Measurements from ENCODE around the gene GPRC5D. TPM values are rescaled to one million over a fixed set of nuclear protein-coding genes. Genes with fewer than 3 reads are reported as not detected.

The GPRC5D gene
- total and polyA plus RNA-seq, 8 donors = 0.69 to 1.7 (median 0.84) TPM; not detected in 2

GRCh38 chr12:12939888-12940287, 12.1 kb downstream of the GPRC5D start:
- no peak for DNase-seq
- no peak for TF ChIP-seq CTCF (IDR thresholded peaks at IDR 0.05)
- intact Hi-C loops (cut with DNase I) = no loop called here
- Histone ChIP-seq H3K27me3 (no peaks in the 10 kb centered on the region), H3K36me3 (no peaks in the 10 kb centered on the region), H3K4me1 (no peaks in the 10 kb centered on the region), H3K9me3 (no peaks in the 10 kb centered on the region), H3K4me3 (no peak overlapping the region), H3K27ac (no peak overlapping the region)
- ATAC-seq = no peak

GRCh38 chr12:12938541-12938940, 13.4 kb downstream of the GPRC5D start:
- Histone ChIP-seq H3K27me3 (no peaks in the 10 kb centered on the region), H3K36me3 (no peaks in the 10 kb centered on the region), H3K4me3 (no peak overlapping the region), H3K9me3 (no peaks in the 10 kb centered on the region), H3K4me1 (no peaks in the 10 kb centered on the region), H3K27ac (no peak overlapping the region)
- no peak for DNase-seq
- no peak for ATAC-seq
- intact Hi-C loops (cut with DNase I) = no loop called here
- no peak for TF ChIP-seq CTCF (IDR thresholded peaks at IDR 0.05)

DNA sequence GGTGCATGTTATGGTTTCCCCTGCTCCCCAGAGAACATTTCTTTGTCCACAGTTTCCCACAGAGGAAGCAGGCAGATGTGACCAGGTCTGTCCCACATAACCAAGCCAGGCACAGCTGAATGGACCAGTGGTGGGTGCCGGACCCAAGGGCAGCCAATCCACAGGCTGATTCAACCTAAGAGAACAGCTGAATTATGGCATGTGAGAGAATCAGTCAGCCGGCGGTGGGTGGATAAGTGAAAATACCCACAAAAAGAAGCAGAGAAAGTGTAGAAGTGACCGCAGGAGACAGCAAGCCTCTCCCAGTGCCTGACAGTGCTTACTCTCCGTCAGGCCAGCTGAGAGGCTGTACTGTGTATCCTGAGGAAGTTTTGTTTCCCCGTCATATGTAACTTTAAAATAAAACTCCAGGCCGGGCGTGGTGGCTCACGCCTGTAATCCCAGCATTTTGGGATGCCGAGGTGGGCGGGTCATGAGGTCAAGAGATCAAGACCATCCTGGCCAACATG, 14.9 kb downstream of the GPRC5D start:
- no peaks in the 10 kb centered on the region for H3K27me3 ChIP-seq
- DNase-seq = no peak
- intact Hi-C loops (cut with DNase I) = no loop called here
- H3K4me1 ChIP-seq = no peaks in the 10 kb centered on the region
- no peak for ATAC-seq
- H3K9me3 ChIP-seq = no peaks in the 10 kb centered on the region
- TF ChIP-seq CTCF (IDR thresholded peaks at IDR 0.05) = no peak
- H3K4me3 ChIP-seq = no peak overlapping the region
- no peaks in the 10 kb centered on the region for H3K36me3 ChIP-seq
- H3K27ac ChIP-seq = no peak overlapping the region

- no peaks in the 10 kb centered on the region for H3K9me3 ChIP-seq
- no peak for DNase-seq
- H3K4me3 ChIP-seq = no peak overlapping the region
- no peaks in the 10 kb centered on the region for H3K27me3 ChIP-seq
- no peaks in the 10 kb centered on the region for H3K4me1 ChIP-seq
- ATAC-seq = no peak
- H3K36me3 ChIP-seq = no peaks in the 10 kb centered on the region
- no peak overlapping the region for H3K27ac ChIP-seq
- intact Hi-C loops (cut with DNase I) = no loop called here
- TF ChIP-seq CTCF (IDR thresholded peaks at IDR 0.05) = no peak
These were observed 17.4 kb downstream of the GPRC5D start for GRCh38 chr12:12934556-12934955.

DNA sequence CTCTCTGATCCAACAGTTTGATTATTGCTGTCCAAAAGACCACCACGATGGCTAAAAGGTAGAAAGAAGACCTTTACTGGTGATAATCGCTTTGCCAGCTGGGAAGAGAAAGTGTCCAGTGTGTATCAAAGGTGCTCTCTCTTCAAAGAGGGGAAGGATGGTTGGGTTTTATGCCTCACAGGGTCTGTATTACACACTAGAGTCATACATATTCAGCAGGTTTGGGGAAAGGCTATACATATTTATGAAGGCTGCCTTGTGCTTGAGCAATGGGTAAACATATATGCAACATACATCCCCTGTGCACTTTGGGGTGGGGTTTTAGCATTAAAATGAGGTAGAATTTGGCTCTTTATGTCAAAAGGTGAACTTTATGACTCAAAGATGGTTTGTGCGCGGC, 18.2 kb downstream of the GPRC5D start:
- no peak for TF ChIP-seq CTCF (IDR thresholded peaks at IDR 0.05)
- Histone ChIP-seq H3K4me3 (no peak overlapping the region), H3K36me3 (no peaks in the 10 kb centered on the region), H3K9me3 (no peaks in the 10 kb centered on the region), H3K27me3 (no peaks in the 10 kb centered on the region), H3K4me1 (no peaks in the 10 kb centered on the region), H3K27ac (no peak overlapping the region)
- intact Hi-C loops (cut with DNase I) = no loop called here
- ATAC-seq (no peak), DNase-seq (no peak)

All from left lung (tissue), 10 donors.